BJ (cell line): Measurements from ENCODE around the gene DOCK1. TPM values are rescaled to one million over a fixed set of nuclear protein-coding genes. Genes with fewer than 3 reads are reported as not detected.

ENCODE experiments used
- CTCF ChIA-PET: fragments of 350-600 bp; formaldehyde crosslinking; extraction: SDS; loops from one replicate; lab custom pipeline; 2021; ENCODE audit warnings: antibody characterized with exemption, inconsistent platforms; lab: Yijun Ruan, JAX
- POLR2A ChIA-PET: fragments of 300-600 bp; sonication (Branson Sonifier 250); formaldehyde crosslinking; extraction: SDS; loops from one replicate; lab custom pipeline; 2021; ENCODE audit warnings: antibody characterized with exemption; lab: Charles Lee
- DNase-seq: peaks from one replicate; pipeline ENCODE4 v3.0.0-alpha.2; 2011; ENCODE audit warnings: low read depth
- H3K27me3 ChIP-seq: 2 replicates; pipeline ENCODE4 v1.6.0; 2011; ENCODE audit warnings: low read length; ENCODE audit not compliant: control insufficient read depth, insufficient read depth
- H3K36me3 ChIP-seq: 2 replicates; pipeline ENCODE4 v1.5.1; 2011; ENCODE audit warnings: low read length; ENCODE audit not compliant: control insufficient read depth, insufficient read depth
- H3K4me3 ChIP-seq: 2 replicates; pipeline ENCODE4 v1.5.1; 2011; ENCODE audit warnings: low read depth, mild to moderate bottlenecking, control low read depth, low read length
- CTCF ChIP-seq: IDR thresholded peaks from 2 replicates; pipeline ENCODE4 v1.5.1; 2011; ENCODE audit warnings: low read depth, mild to moderate bottlenecking, control low read depth, inconsistent platforms, low read length, moderate library complexity; ENCODE audit not compliant: insufficient read depth
- polyA plus RNA-seq: library from polyadenylated mRNA; depleted of rRNA; stranded (reverse); fragments of >200 nt; gene quantifications from 2 replicates; pipeline ENCODE4 v1.2.3, GENCODE V29; 2011

Gene DOCK1
- polyA plus RNA-seq, 1 experiment, result 20.0 TPM

- CTCF ChIA-PET, result interaction anchor here (0.7 kb wide), 1 partner anchor 167 kb away, joined by 3 read pairs; no protein-coding TSS in a partner anchor
- POLR2A ChIA-PET, result no interaction called here
- TF ChIP-seq CTCF, result no peak
- no peak for DNase-seq
- H3K4me3 ChIP-seq, result no peak overlapping the region
- peaks cover 7% of the 10 kb centered on the region for H3K36me3 ChIP-seq
- no peaks in the 10 kb centered on the region for H3K27me3 ChIP-seq
Measured at GRCh38 chr10:127059314-127059713, 154.1 kb downstream of the DOCK1 start.

GRCh38 chr10:127063762-127064161, 158.5 kb downstream of the DOCK1 start:
- ChIA-PET CTCF (no interaction called here), POLR2A (no interaction called here)
- Histone ChIP-seq H3K4me3 (no peak overlapping the region), H3K27me3 (no peaks in the 10 kb centered on the region), H3K36me3 (peaks cover 8% of the 10 kb centered on the region)
- DNase-seq, result no peak
- TF ChIP-seq CTCF, result no peak

- no peak for DNase-seq
- TF ChIP-seq CTCF, result no peak
- H3K36me3 ChIP-seq, result peaks cover 12% of the 10 kb centered on the region
- ChIA-PET CTCF (no interaction called here), POLR2A (no interaction called here)
- no peaks in the 10 kb centered on the region for H3K27me3 ChIP-seq
- H3K4me3 ChIP-seq, result no peak overlapping the region
Measured at GRCh38 chr10:127064474-127064873, 159.2 kb downstream of the DOCK1 start.

- ChIA-PET POLR2A (no interaction called here), CTCF (interaction anchor here (1.1 kb wide), 1 partner anchor 10 kb away, joined by 5 read pairs; no protein-coding TSS in a partner anchor)
- no peak for DNase-seq
- Histone ChIP-seq H3K4me3 (no peak overlapping the region), H3K27me3 (no peaks in the 10 kb centered on the region), H3K36me3 (peaks cover 15% of the 10 kb centered on the region)
- TF ChIP-seq CTCF, result no peak
Measured at GRCh38 chr10:127067542-127068194, 162.4 kb downstream of the DOCK1 start.

- H3K4me3 ChIP-seq, result no peak overlapping the region
- peaks cover 15% of the 10 kb centered on the region for H3K36me3 ChIP-seq
- POLR2A ChIA-PET, result no interaction called here
- no peak for DNase-seq
- CTCF ChIA-PET, result interaction anchor here (1.1 kb wide), 1 partner anchor 11 kb away, joined by 5 read pairs; no protein-coding TSS in a partner anchor
- TF ChIP-seq CTCF, result no peak
- no peaks in the 10 kb centered on the region for H3K27me3 ChIP-seq
Measured at GRCh38 chr10:127068485-127068884, 163.3 kb downstream of the DOCK1 start.
